ENCODE results near the gene STX4. TPM values are rescaled to one million over a fixed set of nuclear protein-coding genes. Genes with fewer than 3 reads are reported as not detected.

Gene STX4
- polyA plus RNA-seq, 1 of the 3 experiments (the other 2 are of a cell fraction): 117 TPM

DNA sequence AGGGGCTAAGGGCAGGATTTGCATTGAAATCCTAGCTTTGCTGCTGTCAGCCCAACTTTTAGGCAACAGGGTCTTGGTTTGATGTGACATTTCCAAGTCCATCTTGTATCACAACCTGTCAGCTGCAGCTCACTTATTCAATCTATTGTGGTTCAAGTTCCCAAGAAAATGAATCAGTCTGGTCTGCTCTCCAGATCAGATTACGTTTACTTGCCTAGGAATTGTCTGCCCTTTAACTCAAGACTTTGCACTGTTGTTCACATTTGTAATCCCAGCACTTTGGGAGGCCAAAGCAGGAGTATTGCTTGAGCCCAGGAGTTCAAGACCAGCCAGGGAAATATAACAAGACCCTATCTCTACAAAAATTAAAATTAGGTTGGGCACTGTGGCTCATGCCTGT lies 10.0 kb downstream of the STX4 start (continued):
- TF ChIP-seq YY1 (IDR thresholded peaks at IDR 0.05; ENCODE audit: low read depth): no peak
- TF ChIP-seq FOXM1 (IDR thresholded peaks at IDR 0.05; ENCODE audit: low read depth): no peak

DNA sequence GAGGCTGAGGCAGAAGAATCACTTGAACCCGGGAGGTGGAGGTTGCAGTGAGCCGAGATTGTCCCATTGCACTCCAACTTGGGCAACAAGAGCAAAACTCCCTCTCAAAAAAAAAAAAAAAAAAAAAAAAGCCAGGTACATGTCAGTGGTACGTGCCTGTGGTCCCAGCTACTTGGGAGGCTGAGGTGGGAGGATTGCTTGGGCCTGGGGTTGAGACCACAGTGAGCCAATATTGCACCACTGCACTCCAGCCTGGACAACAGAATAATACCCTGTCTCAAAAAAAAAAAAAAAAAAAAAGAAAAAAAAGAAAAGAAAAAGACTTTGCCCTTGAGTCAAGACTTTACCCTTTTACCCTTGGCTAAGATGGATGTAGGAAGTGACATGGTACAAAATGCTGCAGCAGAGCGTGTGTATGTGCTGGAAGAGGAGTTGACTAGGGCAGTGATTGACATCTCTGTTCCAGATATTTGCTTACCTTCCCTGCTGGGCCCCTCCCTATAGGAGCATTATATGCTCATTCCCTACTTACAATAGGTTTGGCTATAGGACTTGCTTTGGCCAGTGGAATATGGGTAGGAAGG lies 10.6 kb downstream of the STX4 start:
- 93% methylated on average over 4 of the region's 4 CpGs for WGBS (ENCODE audit: low lambda C conversion rate)
- no peak for DNase-seq
- peaks cover 16 to 20% of the 10 kb centered on the region in 2 experiments for H3K36me3 ChIP-seq (replicated peaks in 1 of 2; ENCODE audit: control insufficient read depth in 1 of 2, insufficient read depth in 2 of 2, low read length in 1 of 2)
- H3K27ac ChIP-seq (ENCODE audit: low read depth in 2 of 2, low read length in 1 of 2): no peak overlapping the region
- no peaks in the 10 kb centered on the region for H3K9me2 ChIP-seq
- peaks cover 4% of the 10 kb centered on the region for H3F3A ChIP-seq (replicated peaks; ENCODE audit: insufficient read depth)
- H4K20me1 ChIP-seq (ENCODE audit: insufficient read depth): no peaks in the 10 kb centered on the region
- CTCF ChIA-PET: interaction anchor here (0.6 to 1.2 kb wide), 2 partner anchors 11 to 59 kb away, joined by 3 to 4 read pairs; partner anchors contain the start of genes HSD3B7 and STX4
- H2AFZ ChIP-seq (ENCODE audit: low read depth): no peak overlapping the region
- no peaks in the 10 kb centered on the region for H3K27me3 ChIP-seq (ENCODE audit: insufficient read depth)
- H3K9me3 ChIP-seq: no peaks in the 10 kb centered on the region
- no peak overlapping the region for H3K9ac ChIP-seq
- POLR2A ChIA-PET: interaction anchor here (1.1 kb wide), 1 partner anchor 25 kb away, joined by 3 read pairs; no protein-coding TSS in a partner anchor
- H3K4me2 ChIP-seq: no peak overlapping the region
- H3K4me1 ChIP-seq (ENCODE audit: control insufficient read depth in 1 of 2, insufficient read depth in 2 of 2, low read depth in 1 of 2, low read length in 1 of 2): no peaks in the 10 kb centered on the region
- no peak for TF ChIP-seq RFX5 (IDR thresholded peaks at IDR 0.05; ENCODE audit: low read length)
- TF ChIP-seq FOXJ3 (CRISPR knock-in tag; IDR thresholded peaks at IDR 0.05): no peak
- TF ChIP-seq, protein P1, sequence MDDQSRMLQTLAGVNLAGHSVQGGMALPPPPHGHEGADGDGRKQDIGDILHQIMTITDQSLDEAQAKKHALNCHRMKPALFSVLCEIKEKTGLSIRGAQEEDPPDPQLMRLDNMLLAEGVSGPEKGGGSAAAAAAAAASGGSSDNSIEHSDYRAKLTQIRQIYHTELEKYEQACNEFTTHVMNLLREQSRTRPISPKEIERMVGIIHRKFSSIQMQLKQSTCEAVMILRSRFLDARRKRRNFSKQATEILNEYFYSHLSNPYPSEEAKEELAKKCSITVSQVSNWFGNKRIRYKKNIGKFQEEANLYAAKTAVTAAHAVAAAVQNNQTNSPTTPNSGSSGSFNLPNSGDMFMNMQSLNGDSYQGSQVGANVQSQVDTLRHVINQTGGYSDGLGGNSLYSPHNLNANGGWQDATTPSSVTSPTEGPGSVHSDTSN (IDR thresholded peaks at IDR 0.05): no peak
- no peak for TF ChIP-seq YY1 (IDR thresholded peaks at IDR 0.05; ENCODE audit: low read depth)
- no peak for TF ChIP-seq IRF3 (IDR thresholded peaks at IDR 0.05; ENCODE audit: low read depth, low read length)
- no peak for TF ChIP-seq RXRA (IDR thresholded peaks at IDR 0.05; ENCODE audit: borderline replicate concordance, low read depth)
- no peak for TF ChIP-seq CHD2 (IDR thresholded peaks at IDR 0.05; ENCODE audit: low read length, partially characterized antibody)
- no peak for TF ChIP-seq MXI1 (IDR thresholded peaks at IDR 0.05; ENCODE audit: low read depth, low read length)
- no peak for TF ChIP-seq NRF1 (IDR thresholded peaks at IDR 0.05; ENCODE audit: low read depth, low read length)
- TF ChIP-seq TAF1 (IDR thresholded peaks at IDR 0.05; ENCODE audit: borderline replicate concordance, low read depth, low read length): no peak
- no peak for TF ChIP-seq SMC3 (IDR thresholded peaks at IDR 0.05; ENCODE audit: low read depth, low read length)
- no peak overlapping the region for H3K4me3 ChIP-seq (ENCODE audit: low read depth in 2 of 2, low read length in 1 of 2)
- no peaks in the 10 kb centered on the region for H3K79me2 ChIP-seq (ENCODE audit: insufficient read depth)
